Pulmonary artery endothelial cell (primary cell): ENCODE measurements around the gene ABHD2. TPM values are rescaled to one million over a fixed set of nuclear protein-coding genes. Genes with fewer than 3 reads are reported as not detected.
A peak's percentile ranks its signal among the peaks of the same experiment; 100 is the strongest.

ENCODE experiments used
- DNase-seq: peaks from one replicate; pipeline ENCODE4 v3.0.0-alpha.2; 2011; ENCODE audit warnings: low read depth, low spot score
- total RNA-seq: library from RNA; depleted of rRNA; stranded (reverse); fragments of >200 nt; gene quantifications from 2 replicates; pipeline ENCODE4 v1.2.3, GENCODE V29; 2014

Gene ABHD2
- total RNA-seq, 1 donor from 2014 or later, result 60.9 TPM

DNA sequence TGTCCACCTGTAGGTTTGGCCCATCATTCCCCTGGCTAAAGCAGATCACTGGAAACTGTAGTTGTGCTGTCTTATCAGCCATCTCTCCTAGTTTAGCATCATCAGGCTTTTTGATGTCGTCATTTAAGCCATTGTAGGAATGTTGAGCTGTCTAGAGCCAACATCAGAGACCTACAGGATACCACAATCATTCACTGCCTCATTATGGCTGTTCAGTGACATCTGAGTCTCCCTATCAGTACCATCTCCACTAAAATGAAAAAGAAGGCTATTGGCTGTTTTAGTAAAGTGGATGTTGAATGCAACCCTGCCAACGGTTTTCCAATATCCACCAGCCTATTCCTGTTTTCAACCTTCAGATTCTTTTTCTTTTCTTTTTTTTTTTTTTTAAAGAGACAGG is 103.9 kb downstream of the ABHD2 start:
- DNase-seq, result no peak

DNA sequence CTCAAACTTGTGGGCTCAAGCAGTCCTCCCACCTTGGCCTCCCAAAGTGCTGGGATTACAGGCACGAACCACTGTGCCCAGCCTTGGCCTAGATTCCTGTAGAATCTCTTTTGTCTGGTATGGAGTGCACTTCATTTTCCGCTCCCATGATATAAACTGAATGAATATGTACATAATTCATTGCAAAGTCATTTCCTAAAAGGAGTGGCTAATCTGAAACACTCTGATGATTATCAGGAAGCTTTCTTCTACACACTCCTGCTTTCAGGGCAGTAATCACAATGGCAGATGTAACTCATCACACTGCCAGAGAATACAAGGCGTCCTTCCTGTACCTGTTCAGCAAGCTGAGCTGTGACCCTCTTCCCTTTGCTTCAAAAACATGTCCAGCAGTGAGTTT is 104.5 kb downstream of the ABHD2 start:
- peak; percentile 47 for DNase-seq

DNA sequence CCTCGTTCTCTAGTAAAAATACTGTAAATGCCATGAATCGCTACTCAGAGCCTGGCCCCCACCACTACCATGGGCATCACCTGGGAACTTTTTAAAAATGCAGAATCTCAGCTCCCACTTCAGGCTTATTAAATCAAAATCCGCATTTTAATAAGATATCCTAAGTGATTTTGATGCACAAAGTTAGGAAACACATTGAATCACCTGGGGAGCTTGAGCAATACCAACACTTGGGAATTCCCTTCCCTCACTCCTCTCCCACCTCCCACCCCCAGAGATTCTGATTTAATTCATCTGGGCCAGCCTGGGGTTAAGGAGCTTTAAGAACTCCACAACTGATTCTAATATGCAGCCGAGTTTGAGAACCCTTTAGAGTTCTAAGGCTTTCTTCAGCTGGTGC is 106.4 kb downstream of the ABHD2 start:
- DNase-seq, result no peak

GRCh38 chr15:89195836-89196235 is 107.6 kb downstream of the ABHD2 start:
- DNase-seq, result no peak

GRCh38 chr15:89196241-89196640 is 108.0 kb downstream of the ABHD2 start:
- no peak for DNase-seq

DNA sequence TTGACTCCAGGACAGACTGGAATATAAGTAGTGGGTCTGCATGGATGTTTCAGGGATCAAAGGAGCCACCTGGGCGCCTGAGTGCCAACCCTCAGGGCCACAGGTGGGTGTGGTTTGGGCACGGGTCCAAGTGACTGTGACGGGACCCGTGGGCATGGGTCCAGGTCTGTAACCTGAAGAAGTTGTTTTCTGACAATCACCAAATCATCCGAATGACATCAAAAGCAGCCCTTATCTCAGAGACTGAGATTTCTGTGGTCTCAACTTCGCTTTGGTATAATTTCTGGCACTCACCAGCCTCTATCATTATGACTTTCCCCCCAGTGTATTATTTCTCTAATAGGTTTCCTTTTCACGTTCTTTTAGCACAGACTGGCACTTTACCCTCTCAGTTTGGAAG is 108.7 kb downstream of the ABHD2 start:
- DNase-seq, result no peak

DNA sequence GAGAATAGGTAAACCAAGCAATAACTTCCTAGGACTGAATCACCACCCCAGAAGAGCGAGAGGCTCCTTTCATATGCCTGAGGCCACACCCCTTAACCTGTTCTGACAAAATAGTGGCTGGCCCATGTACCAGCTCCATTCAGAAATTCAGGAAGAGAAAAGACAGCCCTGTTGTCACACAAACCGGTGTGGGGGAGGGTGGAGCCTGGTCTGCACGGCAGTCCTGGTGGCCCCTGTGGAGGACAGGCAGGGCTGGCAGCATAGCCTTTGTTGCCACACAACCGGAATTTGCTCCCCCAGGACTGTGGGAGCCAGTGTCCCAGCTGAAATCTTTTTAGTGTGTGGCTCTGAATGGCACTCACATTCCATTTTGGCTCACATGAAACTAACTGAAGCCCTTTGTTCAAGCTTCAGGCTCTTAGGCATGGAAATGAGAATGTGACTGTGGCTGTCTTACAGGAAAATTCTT is 109.3 kb downstream of the ABHD2 start:
- no peak for DNase-seq

GRCh38 chr15:89198196-89198595 is 109.9 kb downstream of the ABHD2 start:
- DNase-seq, result no peak

- DNase-seq, result no peak
Observed at GRCh38 chr15:89198934-89199333, 110.7 kb downstream of the ABHD2 start.

GRCh38 chr15:89199746-89200145 is 111.5 kb downstream of the ABHD2 start:
- no peak for DNase-seq

DNA sequence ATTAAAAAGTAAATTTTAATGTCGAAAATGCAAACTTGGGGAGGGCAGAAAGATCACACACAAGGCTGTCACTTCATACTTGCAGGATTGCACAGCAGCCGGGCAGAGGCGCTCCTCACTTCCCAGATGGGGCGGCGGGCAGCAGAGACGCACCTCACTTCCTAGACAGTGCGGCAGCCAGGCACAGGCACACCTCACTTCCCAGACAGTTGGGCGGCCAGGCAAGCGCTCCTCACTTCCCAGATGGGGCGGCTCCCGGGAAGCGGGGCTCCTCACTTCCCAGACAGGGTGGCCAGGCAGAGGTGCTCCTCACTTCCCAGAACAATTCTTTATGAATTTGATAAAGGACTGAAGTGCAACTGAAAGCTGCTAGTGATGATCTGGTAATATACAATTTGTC is 111.9 kb downstream of the ABHD2 start:
- DNase-seq, result no peak

DNA sequence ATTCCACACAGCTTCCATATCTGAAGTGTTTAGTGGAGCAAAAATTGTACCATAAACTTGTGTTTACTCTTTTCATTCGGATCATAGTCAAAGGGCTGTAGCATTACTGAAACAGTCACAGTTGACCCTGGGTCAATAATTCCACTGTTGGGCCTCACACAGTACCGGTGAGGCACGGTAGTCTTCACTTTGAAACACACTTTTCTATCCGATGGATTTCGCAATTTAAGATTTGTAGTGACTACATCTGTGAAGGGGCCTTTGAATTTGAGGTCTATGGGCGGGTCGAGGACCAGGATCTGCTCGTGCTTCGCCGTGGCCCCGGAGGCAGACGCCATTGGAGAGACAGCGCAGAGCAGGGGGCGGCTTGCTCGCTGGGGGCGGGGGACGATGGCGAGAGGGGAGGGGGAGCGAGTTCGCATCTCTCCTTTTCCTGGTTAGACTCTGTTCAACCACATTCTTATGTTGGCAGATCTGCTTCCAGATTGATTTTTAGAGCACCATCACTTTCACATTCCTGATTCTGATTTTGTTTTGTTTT is 113.3 kb downstream of the ABHD2 start:
- no peak for DNase-seq

DNA sequence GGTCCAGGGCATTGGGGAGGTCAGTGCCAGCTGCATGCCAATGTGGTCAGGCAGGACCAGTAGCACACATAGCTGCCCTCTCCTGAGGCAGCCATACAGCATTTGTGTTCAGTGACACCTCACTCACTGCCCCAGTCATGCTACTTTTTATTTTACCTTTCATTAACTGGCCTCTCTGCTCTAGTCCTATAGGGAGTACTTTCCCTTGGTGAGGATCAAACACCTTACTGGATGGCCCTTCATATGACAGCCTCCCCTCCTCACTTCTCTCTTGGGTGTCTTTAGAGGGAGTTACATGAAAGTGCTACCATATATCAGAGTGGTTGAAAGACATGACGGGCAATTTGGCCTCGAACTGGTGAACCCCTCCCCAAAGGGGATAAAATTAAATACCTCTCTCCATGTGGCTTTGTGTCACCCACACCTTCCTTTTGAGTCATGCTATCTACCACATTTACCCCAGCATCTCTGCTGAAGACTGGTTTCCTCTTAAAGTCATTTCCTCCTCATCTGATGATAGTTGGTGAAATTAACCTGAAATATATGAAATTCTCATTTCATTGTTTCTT is 115.5 kb downstream of the ABHD2 start:
- DNase-seq, result no peak

GRCh38 chr15:89205991-89206585 is 117.8 kb downstream of the ABHD2 start:
- DNase-seq, result no peak

DNA sequence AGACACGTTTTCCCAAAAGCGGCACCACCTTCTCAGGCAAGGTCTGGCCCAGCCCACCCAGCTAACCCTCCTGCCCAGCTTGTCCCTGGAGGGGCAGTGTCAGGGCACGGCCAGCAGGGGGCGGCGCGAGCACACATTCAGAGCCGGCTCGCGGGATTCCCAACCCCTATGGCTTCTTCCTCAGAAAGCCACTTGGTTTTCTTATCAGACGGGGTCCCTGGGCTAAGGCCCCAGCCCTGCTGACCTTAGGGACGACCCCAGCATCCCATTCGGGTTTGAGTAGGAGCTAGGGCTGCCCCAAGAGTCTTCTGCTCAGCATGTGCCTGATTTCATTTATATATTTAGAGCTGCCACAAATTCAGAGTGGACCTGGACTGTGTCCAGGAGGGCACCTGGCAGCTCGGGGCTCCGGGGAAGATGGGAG is 118.7 kb downstream of the ABHD2 start:
- DNase-seq, result no peak

DNA sequence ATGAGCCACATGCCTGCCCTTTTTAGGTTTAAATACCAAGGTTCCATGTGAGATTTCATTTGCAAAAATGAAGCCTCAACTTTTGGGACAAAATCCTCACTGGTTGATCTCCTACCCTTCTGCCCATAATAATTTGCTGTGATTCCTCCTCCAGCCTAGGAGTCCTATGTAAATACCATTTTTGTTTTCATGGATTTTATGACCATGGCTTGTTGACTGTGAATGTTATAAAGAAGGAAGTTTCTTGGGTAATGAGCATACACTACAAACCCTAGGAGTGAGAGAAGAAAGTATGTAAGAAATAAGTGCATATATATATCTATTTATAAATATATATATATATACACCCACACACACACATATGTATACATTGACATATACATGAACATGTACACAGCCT is 120.0 kb downstream of the ABHD2 start:
- no peak for DNase-seq

DNA sequence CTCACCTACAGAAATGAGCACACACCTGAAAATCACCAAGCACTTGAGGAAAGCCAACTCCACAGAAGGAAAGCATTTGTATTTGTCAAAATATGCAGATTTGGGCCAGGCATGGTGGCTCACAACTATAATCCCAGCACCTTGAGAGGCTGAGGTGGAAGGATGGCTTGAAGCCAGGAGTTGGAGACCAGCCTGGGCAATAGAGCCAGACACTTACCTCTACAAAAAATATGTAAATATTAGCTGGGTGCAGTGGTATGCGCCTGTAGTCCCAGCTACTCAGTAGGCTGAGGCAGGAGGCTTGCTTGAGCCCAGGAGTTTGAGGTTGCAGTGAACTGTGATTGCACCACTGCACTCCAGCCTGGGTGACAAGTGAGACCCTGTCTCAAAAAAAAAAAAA is 120.8 kb downstream of the ABHD2 start:
- DNase-seq, result no peak

GRCh38 chr15:89211678-89212170 is 123.5 kb downstream of the ABHD2 start:
- DNase-seq, result no peak

DNA sequence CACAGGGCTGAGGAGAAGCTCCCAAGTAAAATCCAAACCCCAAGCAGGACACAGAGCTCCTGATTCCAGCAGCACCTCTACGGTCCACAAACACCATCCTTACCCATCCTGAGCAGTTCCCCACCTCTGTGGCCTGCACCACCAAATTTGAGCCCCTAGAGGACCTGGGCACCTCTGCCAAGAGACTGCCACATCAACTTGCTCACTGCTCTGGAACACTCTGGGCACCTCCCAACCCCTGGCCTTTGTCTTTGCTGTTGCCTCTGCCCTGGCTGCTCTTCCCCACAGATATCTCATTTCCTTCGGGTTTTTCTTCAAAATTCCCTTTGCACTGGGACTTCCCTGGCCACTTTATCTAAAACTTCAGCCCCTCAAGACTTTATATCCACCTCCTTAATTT is 127.4 kb downstream of the ABHD2 start:
- DNase-seq, result no peak

DNA sequence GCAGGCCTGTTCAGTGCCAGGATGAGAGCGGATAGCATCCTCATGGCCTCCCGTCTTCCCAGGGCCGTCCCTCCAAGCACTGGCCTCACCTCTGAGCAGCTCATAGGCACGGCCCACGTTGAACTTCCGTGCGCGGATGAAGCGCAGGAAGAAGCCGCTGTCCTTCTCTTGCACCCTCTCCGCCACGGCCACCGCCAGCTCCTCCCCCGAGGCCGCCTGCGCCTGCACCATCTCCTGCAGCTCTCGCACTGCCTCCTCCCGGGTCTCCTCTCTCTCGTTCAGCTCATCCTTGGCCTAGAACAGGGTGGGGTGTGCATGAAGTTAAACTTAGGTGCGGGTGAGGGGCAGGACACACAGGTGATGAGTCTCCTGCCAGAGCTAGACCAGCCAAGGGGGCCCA is 128.8 kb downstream of the ABHD2 start:
- no peak for DNase-seq

DNA sequence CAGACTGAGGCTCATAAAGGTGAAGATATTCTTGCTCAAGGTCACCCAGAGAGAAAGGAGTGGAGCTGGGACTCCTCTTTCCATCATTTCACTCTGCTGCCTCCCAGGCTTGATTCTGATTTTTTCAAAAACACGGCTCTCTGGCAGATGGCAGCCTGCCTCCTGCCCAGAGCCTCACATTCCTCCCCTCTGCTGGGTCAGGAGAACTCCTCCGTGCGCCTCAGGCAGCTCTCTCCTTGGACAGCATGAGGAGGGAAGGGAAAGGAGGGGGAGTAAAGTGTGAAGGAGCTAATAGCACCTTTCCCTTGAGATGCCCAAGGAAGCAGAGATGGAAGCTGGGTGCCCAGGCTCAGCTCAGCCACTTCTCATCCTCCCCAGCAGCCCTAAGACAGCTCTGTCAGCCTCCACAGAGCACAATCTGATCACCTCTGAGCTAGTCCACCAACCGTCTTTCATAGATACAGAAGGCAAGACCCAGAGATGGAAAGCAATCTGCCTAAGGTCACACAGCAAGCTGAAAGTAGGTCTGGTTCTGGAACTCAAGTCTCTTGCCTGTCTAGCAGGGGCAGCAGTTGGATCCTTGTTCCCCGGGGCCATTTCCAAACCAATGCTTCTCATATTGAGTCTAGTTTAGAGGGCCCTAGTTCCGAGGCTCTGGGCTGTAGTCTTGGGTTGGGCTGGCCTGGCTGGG is 129.6 kb downstream of the ABHD2 start:
- DNase-seq, result no peak

DNA sequence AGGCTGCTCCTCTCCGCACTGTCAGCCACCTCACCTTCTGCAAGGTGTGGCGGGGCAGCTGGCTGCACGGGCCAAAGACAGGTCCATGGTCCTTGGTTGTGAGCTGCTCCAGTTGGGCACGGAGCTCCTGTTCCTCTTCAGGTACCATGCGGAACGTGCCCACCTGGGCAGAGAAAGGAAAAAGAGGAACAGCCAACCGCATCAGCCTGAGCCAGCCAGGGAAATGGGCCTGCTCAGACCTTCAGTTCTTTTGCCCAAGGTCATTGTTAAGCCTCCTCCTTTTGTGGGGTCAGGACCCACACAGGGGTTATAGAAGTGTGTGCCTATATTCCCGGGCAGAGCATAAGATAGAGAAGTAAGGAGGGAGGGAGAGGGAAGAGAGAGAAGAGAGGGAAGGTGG is 130.3 kb downstream of the ABHD2 start:
- DNase-seq, result no peak

GRCh38 chr15:89221543-89221942 is 133.3 kb downstream of the ABHD2 start, which contains the start of gene RLBP1:
RLBP1 (minus strand) TSS chr15:89221579; CDS start chr15:89218975, 2,604 bp downstream.
- DNase-seq, result no peak
